HepG2 (cell line): ENCODE measurements around the gene TRMU. TPM values are rescaled to one million over a fixed set of nuclear protein-coding genes. Genes with fewer than 3 reads are reported as not detected.

Experiments
- NFAT5 ChIP-seq: sonication (generic); formaldehyde crosslinking; IDR thresholded peaks from 2 replicates; pipeline ENCODE4 v1.4.0; 2020; ENCODE audit warnings: missing genetic modification reagents
- ZNF350 ChIP-seq: sonication (generic); formaldehyde crosslinking; IDR thresholded peaks from 2 replicates; pipeline ENCODE4 v1.4.0; 2020; ENCODE audit warnings: mild to moderate bottlenecking, low read depth, missing genetic modification reagents, borderline replicate concordance
- ZNF549 ChIP-seq: sonication (generic); formaldehyde crosslinking; IDR thresholded peaks from 2 replicates; pipeline ENCODE4 v1.5.0; 2020; ENCODE audit warnings: missing genetic modification reagents
- polyA plus RNA-seq, 8 experiments: library from polyadenylated mRNA; depleted of rRNA in 3 of 8; stranded (reverse) in 7 of 8; unstranded in 1 of 8; fragments of >200 nt; fragmentation: Illumina TruSeq in 4 of 8; extraction: Trizol in 4 of 8; gene quantifications; 2 replicates each; pipeline versions ENCODE4 v1.2.1 to v1.2.3, GENCODE V29; 2011 to 2016; ENCODE audit warnings: low read depth in 4 of 8, missing spikeins in 1 of 8, mixed read lengths in 1 of 8; ENCODE audit not compliant: insufficient read depth in 1 of 8
- total RNA-seq, 5 experiments: library from RNA; depleted of rRNA; stranded (reverse); fragments of >200 nt; fragmentation: Illumina TruSeq; extraction: Trizol; gene quantifications; 2 replicates each; pipeline ENCODE4 v1.2.3, GENCODE V29; 2016; ENCODE audit warnings: low read depth in 1 of 5
- TF ChIP-seq, protein P1 (sequence below): sonication (generic); formaldehyde crosslinking; IDR thresholded peaks from 2 replicates; pipeline ENCODE4 v1.9.0; 2022; ENCODE audit warnings: missing genetic modification reagents, mild to moderate bottlenecking, borderline replicate concordance
- TF ChIP-seq, protein P2 (sequence below): sonication (generic); formaldehyde crosslinking; IDR thresholded peaks from 2 replicates; pipeline ENCODE4 v1.5.0; 2020; ENCODE audit warnings: missing genetic modification reagents, mild to moderate bottlenecking, borderline replicate concordance
- TF ChIP-seq, protein P3 (sequence below): sonication (generic); formaldehyde crosslinking; IDR thresholded peaks from 2 replicates; pipeline ENCODE4 v1.4.0; 2020; ENCODE audit warnings: missing genetic modification reagents

Gene TRMU
- total and polyA plus RNA-seq, 2 of the 13 experiments (the other 11 are each of a cell fraction or from before 2014, with no cell fraction given) = 31.0 to 50.2 TPM

GRCh38 chr22:46331496-46331895 is 4.0 kb upstream of the TRMU start (continued):
- TF ChIP-seq, protein P1, sequence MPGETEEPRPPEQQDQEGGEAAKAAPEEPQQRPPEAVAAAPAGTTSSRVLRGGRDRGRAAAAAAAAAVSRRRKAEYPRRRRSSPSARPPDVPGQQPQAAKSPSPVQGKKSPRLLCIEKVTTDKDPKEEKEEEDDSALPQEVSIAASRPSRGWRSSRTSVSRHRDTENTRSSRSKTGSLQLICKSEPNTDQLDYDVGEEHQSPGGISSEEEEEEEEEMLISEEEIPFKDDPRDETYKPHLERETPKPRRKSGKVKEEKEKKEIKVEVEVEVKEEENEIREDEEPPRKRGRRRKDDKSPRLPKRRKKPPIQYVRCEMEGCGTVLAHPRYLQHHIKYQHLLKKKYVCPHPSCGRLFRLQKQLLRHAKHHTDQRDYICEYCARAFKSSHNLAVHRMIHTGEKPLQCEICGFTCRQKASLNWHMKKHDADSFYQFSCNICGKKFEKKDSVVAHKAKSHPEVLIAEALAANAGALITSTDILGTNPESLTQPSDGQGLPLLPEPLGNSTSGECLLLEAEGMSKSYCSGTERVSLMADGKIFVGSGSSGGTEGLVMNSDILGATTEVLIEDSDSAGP = no peak
- TF ChIP-seq, protein P2, sequence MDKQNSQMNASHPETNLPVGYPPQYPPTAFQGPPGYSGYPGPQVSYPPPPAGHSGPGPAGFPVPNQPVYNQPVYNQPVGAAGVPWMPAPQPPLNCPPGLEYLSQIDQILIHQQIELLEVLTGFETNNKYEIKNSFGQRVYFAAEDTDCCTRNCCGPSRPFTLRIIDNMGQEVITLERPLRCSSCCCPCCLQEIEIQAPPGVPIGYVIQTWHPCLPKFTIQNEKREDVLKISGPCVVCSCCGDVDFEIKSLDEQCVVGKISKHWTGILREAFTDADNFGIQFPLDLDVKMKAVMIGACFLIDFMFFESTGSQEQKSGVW (CRISPR knock-in tag) = no peak
- TF ChIP-seq, protein P3, sequence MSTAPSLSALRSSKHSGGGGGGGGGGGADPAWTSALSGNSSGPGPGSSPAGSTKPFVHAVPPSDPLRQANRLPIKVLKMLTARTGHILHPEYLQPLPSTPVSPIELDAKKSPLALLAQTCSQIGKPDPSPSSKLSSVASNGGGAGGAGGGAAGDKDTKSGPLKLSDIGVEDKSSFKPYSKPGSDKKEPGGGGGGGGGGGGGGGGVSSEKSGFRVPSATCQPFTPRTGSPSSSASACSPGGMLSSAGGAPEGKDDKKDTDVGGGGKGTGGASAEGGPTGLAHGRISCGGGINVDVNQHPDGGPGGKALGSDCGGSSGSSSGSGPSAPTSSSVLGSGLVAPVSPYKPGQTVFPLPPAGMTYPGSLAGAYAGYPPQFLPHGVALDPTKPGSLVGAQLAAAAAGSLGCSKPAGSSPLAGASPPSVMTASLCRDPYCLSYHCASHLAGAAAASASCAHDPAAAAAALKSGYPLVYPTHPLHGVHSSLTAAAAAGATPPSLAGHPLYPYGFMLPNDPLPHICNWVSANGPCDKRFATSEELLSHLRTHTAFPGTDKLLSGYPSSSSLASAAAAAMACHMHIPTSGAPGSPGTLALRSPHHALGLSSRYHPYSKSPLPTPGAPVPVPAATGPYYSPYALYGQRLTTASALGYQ = no peak
- TF ChIP-seq ZNF549 (CRISPR knock-in tag) (no peak), ZNF350 (CRISPR knock-in tag) (no peak), NFAT5 (CRISPR knock-in tag) (no peak)
- TF ChIP-seq, all 625 proteins: peak for 0
